ENCODE measurements around the gene LFNG.

DNA sequence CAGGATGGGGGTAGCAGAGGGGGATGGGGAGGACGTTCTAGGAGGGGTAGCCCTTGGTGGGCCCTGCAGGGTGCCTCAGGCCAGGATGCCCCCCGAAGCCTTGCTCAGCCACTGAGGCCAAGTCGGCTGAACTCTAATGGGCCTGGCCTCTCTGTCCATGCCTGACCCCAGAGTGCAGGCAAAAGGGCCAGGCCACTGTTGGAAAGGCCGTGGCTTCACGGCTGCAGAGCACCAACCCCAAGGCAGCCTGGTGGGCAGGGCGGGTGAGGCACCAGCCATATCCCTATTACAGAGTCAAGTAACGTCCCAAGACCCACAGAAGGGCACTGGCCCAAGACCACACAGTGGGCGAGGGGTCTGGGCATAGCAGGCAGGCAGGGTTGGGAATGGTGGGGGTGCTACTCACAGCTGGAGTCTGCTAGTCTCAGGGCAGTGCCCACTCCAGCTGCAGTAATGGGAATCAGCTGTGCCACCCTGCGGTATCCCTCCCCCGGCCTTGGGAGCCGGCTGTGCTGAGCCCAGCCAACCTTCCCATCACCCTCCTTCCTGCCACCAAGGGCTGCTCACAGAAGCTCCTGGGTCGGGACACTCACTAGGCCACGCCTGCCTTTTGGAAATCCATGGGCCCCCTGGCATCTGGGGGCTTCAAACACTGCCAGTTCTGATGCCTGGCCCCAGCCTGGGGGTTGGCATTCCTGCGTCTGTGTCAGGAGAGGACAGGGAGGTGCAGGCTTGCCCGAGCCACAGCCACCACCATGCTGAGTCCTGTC lies 4.0 kb upstream of the LFNG start:
- TF ChIP-seq POLR2AphosphoS5 (IDR thresholded peaks at IDR 0.05; ENCODE audit: low read depth, low read length) (no peak), CTCF (IDR thresholded peaks at IDR 0.05) (no peak), SIN3A (IDR thresholded peaks at IDR 0.05; ENCODE audit: borderline replicate concordance, insufficient read depth, low read depth, low read length) (no peak), REST (IDR thresholded peaks at IDR 0.05; ENCODE audit: insufficient read depth in 1 of 2, low read depth in 2 of 2, low read length in 1 of 2) (no peak), TCF7L2 (IDR thresholded peaks at IDR 0.05; ENCODE audit: low read depth, low read length) (no peak)
